Uterus (tissue), 2 donors: ENCODE results near the gene MAB21L4.

ENCODE experiments used
- POLR2A ChIP-seq, 2 donors: fragments of 450-650 bp; IDR thresholded peaks; one replicate each; pipeline ENCODE4 v1.6.1; 2016; ENCODE audit warnings: antibody characterized with exemption in 2 of 2, mild to moderate bottlenecking in 1 of 2, moderate library complexity in 1 of 2
- TF ChIP-seq, protein P1 (sequence below), 4 experiments: fragments of 200-600 bp in 2 of 4; fragments of 450-650 bp in 2 of 4; sonication (generic) in 2 of 4; IDR thresholded peaks; one replicate each; pipeline ENCODE4 v1.5.1; 2016 to 2019; ENCODE audit warnings: antibody characterized with exemption in 4 of 4, mild to moderate bottlenecking in 2 of 4, moderate library complexity in 1 of 4

DNA sequence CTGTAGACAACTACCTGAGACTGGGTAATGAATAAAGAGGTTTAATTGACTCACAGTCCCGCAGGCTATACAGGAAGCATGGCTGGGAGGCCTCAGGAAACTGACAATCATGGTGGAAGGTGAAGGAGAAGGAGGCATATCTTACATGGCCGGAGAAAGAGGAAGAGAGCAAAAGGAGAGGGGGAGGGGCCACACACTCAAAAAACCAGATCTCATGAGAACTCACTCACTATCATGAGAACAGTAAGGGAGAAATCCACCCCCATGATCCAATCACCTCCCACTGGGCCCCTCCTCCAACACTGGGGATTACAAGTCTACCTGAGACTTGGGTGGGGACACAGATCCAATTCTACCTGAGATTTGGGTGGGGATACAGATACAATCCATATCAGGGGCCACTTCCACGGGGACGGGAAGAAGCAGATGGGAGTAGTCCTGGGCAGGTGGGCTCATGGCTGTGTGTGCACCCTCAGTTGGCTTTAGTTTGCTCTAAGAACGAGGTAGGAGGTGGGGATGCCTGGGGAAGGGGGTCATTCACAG, 9.9 kb downstream of the MAB21L4 start:
- TF ChIP-seq, protein P1, sequence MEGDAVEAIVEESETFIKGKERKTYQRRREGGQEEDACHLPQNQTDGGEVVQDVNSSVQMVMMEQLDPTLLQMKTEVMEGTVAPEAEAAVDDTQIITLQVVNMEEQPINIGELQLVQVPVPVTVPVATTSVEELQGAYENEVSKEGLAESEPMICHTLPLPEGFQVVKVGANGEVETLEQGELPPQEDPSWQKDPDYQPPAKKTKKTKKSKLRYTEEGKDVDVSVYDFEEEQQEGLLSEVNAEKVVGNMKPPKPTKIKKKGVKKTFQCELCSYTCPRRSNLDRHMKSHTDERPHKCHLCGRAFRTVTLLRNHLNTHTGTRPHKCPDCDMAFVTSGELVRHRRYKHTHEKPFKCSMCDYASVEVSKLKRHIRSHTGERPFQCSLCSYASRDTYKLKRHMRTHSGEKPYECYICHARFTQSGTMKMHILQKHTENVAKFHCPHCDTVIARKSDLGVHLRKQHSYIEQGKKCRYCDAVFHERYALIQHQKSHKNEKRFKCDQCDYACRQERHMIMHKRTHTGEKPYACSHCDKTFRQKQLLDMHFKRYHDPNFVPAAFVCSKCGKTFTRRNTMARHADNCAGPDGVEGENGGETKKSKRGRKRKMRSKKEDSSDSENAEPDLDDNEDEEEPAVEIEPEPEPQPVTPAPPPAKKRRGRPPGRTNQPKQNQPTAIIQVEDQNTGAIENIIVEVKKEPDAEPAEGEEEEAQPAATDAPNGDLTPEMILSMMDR (IDR thresholded peaks at IDR 0.05), result no peak
- no peak for TF ChIP-seq POLR2A (IDR thresholded peaks at IDR 0.05)
